Activated CD8-positive, alpha-beta memory T cell treated with anti-CD3 and anti-CD28 coated beads for 4 hours (primary cell): ENCODE results near the gene ERICH2.
"Not testable (repeated sequence)": the region's sequence is repeated elsewhere in the genome, so short reads cannot be mapped to it uniquely, and the experiment has no call there.

Experiments
- DNase-seq, 2 donors: peaks; one replicate each; pipeline ENCODE4 v3.0.0-alpha.2; 2020; ENCODE audit warnings: low read depth in 2 of 2

Gene ERICH2, protein sequence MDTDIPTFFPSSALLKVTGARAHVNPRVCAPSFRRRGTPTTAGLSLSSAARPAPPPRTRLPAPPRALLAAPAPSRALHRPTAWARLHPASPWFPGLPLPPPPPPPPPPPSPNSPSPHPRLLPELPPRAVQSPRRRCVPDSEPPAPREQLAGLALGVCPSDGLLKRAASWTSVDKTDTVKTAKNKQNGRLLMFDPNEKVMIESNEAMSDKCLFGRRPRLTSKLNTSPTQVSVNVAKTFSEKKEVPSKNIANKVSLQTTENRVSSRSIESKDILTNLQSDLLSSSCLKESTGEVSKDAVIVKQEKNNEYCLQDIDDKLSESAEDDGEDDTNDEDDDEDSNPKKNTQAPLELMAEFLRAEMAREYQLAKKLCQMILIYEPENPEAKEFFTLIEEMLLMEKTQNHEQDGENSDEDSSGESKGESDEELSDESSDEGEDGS

DNA sequence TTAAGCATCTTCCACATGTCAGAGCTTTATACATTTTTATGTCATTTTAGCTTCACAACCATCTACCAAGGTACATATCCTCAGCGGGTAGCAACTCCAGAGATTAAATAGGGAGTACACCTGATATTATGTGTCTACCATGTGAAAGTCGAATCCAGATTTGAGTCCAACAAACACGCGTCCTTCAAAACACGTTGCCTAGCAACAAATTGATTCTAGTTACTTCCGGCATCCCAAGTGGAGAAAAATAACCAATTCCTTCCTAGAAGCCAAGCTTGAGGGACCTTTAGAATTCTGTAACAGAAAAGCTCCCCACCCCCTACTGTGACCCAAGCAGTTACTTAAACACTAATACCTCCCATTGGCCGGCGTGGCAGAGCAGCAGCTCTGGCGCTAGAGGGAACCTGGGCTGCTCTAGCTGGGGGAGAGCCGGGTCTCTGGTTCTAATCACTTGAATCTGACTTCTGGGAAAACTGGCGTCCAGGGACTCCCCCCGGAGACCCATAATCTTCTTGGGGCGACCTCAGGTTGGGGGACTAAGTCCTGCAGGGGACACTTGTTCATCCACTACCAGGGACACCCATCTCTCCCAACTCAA lies at the start of gene ERICH2:
TSS of gene ERICH2 (plus strand) at position 371 of the 598 bp plus-strand sequence. CDS start 304 bp downstream, outside the sequence.
- DNase-seq: peak in 1 of 2 donors; percentile 1

DNA sequence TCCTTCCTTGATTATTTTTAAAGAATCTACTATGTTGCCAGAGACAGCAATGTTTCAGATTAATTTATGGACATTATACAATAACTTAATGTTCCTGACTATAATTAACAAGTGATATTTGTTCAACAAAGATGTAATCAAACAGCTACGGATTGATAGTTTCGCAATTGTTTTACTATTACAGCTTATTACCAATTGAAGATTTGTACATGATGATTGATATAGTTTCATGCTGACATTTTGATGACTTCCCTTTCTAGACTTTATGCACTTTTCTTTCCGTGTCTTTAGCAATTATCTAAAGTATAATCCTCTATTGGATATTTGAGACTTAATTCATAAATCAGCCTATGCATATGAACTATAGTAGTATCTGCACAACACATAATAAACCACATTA lies 48.5 kb upstream of the ERICH2 start:
- no peak for DNase-seq

DNA sequence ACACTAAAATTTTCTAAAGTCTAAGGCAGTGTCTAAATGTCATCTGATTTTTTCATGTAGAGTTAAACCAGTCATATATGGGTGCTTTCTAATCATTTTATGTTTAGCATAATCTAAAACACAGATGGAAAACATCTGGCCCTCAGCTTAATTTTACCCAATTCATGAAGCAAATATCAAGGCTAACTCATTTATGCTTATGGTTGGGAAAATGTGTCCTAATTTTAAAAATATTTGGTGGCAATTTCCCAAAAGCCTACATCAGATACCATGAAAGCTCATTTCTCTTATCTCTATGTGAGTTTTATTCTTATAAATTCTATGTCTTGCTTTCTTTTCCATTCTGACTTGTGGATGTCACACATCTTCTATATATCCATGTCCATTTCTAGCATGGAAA lies 47.9 kb upstream of the ERICH2 start:
- no peak for DNase-seq

DNA sequence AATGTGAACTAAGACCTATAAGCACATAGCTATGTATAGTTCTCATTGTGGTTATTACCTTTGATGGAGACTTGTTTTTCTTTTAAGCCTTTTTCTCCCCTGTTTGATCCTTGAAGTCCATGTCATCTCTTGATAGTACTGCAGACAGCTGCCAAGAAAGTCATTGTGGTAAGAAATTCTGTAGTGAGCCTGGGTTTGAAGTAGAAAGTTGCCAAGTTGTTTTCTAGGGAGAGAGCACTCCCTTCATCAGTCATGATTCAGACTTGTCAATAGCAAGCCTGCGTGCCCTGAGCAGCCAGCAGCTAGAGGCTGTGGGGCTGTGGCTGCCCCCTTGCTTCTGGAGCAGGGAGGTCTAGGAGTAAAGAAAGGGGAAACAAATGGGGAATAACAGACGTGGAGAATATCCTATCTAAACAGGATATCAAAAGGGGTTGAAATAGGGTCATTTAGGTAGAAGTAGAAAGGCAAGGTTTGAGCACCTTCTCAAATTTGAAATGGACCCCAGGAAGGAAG lies 46.7 kb upstream of the ERICH2 start:
- DNase-seq: no peak

DNA sequence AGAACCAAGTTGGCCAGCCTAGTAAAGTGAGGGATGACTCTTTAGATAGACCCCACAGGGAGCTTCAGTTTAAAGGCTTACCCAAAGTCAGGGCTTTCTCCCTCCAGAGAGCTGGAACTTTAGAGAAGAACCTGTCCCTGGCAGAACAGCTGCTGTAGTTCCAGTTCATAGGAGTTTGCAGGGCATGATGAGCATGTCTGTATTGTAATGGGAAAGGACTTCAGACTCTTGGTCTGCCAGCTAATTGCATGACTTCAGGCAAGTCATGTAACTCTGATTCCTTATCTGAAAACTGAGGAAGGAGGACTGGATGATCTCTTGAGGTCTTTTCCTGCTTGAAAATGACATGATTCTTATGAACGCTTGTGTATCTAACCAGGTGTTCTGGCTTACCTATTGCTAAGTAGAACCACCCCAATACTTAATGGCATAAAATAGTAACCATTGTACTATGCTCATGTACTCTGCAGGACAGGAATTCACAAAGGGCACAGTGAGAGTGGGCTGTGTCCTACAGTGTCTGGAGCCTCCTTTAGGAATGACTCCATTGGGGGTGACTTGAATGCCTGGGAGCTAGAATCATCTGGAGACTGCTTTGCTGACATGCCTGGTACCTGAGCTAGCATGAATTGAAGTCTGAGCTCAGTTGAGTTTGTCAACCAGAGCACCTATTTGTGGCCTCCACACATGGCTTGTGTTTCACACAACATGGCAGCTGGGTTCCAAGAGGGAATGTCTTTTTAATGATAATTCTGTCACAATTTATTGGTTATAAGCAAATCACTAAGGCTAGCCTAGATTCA lies 36.2 kb upstream of the ERICH2 start:
- DNase-seq: no peak

DNA sequence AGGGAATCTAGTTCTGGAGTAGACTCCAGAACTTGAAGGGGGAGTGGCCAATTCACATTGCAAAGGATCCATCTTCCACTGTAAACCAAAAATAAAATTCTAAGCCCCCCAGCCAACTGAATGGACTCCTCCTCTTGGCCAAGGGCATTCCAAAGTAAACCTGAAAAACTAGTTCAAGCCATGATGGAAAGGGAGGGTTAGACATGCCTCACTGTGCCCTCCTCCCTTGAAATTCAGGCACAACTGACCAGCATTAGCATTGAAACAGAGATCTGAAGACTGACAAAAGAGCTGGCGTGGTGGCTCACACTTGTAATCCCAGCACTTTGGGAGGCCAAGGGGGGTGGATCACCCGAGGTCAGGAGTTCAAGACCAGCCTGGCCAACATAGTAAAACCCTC lies 35.6 kb upstream of the ERICH2 start:
- not testable (repeated sequence) for DNase-seq

DNA sequence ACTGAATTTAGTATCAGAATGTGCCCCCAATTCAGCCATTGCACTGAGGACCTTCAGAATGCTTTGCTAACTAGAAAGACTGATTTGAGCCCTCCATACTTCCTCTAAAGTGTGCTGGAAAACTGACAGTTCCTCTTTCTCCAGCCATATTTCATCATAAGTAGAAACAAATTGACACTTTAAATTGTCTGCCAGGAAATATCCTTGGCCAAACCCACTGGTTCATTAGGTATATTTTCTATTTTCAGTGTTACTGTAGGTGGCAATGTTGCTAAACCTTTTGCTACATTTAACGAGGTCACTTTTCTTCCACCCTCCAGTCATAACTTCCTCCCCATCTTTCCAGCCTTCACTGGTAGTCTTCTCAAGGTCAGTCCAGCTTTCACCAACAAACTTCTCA lies 33.5 kb upstream of the ERICH2 start:
- DNase-seq: no peak

DNA sequence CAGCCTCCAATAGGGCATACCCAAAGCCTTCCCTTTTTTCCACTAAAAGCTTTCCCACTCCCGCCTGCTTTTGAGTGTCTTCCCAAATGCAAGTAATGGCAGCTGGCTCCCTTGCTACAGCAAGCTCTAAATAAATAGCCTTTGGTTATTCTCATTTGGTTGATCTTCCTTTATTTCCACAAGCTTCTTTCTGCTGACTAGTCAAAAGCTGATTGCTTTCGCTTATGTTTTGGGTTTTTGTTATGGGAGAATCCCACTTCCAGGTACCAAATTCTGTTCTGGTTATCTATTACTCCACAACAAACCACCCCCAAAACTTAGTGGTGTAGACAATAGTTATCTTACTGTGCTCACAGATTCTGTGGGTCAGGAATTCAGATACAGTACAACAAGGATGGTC lies 32.8 kb upstream of the ERICH2 start:
- no peak for DNase-seq

DNA sequence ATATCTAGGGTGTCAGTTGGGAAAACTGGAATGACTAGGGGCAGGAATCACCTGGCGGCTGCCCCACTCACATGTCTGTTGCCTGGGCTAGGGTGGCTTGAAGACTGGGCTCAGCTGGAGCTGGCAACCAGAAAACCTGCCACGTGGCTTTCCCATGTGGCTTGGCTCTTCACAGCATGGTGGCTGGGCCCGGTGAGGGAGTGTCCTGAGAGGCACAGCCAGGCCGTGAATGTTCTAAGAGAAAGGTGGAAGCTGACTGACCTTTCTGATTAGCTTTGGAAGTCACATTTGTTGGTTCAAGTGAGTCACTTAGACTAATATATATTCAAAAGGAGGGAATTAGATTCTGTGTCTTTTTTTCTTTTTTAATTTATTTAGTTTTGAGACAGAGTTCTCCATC lies 32.4 kb upstream of the ERICH2 start:
- DNase-seq: no peak

DNA sequence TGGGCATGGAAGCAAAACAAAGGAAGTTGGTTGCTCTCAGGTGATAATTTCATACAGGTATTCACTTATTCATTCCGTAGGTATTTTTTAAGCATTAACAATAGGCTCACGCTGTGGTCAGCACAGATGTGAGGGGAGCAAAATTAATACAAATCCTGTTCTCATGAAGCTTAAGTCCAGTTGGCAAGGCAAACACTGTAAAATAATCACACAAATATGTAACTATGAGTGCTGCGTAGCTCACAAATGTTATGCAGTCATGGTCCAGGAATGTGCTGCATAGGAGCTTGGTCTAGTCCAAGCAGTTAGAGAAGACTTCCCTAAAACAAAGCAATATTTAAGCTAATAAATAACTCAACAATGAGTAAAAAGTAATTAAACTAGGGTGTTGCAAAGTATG lies 31.1 kb upstream of the ERICH2 start:
- DNase-seq: no peak

DNA sequence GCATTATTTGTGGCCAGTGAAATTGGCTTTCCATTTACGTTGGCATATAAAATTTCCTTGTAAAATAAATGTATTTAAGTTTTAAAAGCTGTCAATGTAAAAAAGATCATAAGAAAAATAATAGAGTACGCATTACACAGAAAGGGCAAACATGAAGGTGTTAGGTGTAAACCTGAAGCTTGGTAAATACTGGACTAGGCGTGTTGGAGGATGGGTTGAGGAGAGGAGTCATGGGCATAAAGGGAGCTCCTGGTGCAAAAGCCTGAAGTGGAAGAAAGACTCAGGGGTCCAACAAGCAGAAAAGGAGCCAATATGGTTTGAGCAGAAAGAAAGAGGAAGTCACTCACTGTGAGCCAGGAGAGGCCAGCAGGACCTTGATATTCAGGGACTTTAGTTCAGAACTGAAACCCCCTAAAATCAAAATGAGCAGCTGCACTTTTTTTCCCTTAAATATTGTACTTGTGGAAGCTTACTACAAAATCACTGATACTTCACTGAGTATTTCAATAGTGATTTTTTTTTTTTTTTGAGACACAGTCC lies 30.6 kb upstream of the ERICH2 start:
- DNase-seq: no peak

DNA sequence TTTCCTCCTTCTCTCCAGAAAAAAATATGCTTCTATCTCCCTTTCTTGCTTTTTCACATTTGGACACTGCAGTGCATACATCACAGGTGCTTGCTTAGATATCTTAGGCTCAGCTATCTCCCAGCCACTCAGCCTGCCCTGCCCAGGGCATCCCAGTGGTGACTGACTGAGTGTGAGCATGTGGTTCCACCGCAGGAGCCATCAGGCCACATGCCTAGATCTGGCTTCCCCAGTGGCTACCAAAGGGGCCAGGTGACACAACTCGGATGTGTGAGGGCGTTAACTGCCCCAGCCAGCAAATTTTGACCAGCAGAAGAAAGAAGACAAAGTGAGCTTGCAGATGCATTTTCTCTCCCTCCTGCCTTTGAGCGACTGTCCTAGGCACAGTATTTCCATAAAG lies 29.5 kb upstream of the ERICH2 start:
- no peak for DNase-seq

DNA sequence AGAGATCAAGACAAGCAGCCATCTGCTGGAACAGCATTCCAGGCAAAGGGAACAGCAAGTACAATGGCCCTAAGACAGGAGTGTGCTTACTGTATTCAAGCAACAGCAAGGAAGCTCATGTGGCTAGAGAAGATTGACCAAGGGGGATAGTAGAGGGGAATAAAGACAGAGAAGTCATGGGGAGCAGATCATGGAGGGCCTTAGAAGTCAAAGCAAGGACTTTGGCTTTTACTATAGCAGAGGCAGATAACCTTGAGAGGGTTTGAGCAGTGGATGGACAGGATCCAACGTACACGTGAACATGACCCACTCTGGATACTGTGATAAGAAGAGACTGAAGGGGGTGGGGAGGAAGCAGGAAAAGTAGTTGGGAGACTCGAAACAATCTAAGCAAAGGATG lies 28.2 kb upstream of the ERICH2 start:
- DNase-seq: no peak

DNA sequence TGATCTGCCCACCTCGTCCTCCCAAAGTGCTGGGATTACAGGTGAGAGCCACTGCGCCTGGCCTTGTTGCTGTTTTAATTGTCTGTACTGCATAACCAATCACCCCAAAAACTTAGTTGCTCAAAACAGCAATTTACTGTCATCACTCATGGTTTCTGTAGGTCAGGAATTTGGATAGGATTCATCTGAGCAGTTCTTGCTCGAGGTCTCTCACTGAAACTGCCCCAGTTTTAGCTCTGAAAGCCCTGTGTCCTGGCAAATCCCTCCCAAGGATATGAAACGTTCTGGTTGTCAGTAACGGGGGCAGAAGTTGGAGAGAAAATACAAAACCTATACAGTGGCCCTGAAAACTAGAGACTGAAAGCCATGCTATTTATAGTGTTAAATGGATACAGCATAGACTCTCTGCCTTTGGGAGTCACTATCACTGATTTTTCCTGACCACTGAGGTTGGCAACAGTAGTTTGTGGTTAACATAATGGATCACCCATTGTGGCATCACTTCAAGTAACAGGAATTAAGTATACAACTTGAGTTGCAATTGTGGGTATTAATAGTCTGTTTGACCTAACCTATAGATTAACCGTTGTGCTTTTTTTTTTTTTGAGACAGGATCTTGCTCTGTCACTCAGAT lies 27.2 kb upstream of the ERICH2 start:
- DNase-seq: no peak

DNA sequence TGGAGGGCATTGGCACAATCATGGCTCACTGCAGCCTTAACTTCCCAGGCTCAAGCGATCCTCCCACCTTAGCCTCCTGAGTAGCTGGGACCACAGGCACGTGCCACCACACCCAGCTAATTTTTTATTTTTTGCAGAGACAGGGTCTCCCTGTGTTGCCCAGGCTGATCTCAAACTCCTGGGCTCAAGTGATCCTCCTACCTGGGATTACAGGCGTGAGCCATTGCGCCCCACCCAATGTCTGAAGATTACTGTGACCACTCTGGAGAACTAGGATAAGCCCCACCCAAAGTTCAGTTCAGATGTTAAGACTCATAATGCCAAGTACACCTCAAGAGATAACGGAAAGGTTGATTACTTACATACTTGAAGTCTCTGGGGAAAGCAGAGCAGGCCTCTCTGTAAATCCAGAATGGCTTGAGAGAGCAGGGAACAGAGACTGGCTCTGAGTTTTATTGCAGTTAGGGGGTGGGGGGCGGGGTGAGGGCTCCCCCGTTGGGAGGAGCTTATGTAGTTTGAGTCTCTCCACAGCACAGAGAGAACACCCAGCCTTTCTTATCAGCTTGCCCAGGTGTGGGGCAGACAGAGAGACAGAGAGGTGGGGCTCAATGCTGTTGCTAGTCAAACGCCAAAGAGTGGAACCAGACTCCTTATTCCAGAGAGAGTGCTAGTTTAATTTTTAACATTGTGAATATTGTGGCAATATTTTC lies 26.5 kb upstream of the ERICH2 start:
- DNase-seq: no peak

DNA sequence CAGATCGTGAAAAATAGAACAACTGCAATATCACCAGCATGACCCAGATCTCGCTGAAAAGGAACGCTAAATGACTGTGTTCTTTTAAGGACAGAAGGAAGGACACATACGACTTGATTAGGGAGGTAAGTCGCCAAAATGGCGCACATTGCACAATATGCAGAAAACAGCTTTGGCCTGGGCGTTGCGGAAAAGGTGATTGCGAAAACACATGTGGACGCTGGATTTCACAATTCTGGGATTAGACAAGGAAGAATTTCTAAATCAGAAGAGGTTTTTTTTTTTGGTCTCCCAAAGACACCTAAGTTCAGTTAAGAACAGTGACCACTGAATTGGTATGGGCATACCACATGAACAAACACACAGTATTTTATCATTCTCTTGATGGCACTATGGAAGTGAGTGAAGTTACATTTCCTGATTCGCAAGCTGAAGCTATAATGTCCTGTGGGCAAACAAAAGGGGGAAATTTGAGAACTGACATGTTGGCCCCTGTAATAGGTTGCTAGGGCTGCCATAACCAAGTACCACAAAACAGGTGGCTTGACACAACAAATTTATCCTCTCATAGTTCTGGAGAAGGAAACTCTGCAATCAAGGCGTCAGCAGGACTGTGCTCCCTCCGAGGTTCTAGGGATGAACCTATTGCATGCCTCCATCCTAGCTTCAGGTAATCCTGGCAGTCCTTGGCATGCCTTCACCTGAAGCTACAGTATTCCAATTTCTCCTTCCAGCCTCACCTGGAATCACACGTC lies 25.8 kb upstream of the ERICH2 start:
- no peak for DNase-seq

DNA sequence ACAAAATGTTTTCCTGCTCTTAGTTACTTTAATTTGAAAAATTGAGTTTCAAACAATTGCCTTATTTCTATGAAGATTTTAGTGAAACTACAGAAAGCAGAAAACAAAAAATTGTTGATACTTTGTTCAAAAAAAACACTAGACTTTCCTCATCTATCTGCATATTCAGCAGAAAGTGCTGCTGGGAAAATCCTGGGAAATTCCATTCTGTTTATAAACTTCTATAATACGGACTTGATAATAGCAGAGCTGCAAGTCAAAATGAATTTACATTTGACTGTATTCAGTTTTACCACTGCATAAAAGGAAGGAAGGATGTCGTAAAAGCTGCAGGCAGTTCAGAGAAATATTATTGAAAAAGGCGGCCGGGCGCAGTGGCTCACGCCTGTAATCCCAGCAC lies 24.9 kb upstream of the ERICH2 start:
- DNase-seq: no peak

DNA sequence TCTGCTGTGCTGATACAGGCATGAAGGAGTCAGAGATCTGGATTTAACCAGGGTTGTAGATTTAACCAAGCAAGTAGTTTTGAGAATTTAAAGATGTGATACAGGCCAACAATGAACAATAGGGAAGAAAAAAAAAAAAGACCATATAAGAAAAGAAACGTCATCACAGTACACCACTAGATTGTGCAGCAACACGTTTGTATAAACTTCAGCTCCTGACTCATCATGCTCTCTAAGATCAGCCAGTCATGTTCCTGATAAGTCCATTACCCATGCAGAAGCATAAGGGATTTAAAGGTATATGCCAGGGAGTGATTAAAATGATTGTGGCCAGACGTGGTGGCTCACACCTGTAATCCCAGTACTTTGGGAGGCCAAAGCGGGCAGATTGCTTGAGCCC lies 22.3 kb upstream of the ERICH2 start:
- no peak for DNase-seq

DNA sequence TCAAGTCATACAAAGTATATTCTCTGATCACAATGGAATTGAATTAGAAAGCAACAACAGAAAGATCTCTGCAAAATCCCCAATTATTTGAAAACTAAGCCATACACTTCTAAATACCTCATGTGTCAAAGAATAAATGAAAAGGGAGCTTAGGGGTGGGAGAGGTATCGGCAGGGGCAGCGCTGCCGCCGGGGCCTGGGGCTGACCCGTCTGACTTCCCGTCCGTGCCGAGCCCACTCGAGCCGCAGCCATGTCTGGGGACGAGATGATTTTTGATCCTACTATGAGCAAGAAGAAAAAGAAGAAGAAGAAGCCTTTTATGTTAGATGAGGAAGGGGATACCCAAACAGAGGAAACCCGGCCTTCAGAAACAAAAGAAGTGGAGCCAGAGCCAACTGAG lies 18.6 kb upstream of the ERICH2 start:
- not testable (repeated sequence) for DNase-seq

DNA sequence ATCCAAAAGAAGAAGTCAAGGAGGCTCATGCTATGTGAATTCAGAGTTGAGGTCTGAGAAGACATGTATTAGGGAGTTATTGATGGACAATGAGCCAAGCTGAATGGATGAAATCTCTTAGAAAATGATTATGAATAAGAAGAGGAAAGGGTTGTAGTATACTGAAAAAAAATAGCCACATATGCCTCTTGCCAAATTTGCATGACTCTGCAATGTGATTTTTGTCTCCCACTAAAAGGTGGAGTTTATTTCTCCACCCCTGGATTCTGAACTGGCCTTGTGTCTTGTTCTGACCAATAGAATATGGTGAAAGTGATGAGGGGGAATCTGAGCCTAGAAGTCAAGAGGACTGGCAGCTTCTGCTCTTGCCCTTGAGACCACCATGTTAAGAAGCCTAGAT lies 8.6 kb upstream of the ERICH2 start:
- no peak for DNase-seq
